Measurements from ENCODE around the gene DMD.
"Not testable (repeated sequence)": the region's sequence is repeated elsewhere in the genome, so short reads cannot be mapped to it uniquely, and the experiment has no call there.

Gene DMD

DNA sequence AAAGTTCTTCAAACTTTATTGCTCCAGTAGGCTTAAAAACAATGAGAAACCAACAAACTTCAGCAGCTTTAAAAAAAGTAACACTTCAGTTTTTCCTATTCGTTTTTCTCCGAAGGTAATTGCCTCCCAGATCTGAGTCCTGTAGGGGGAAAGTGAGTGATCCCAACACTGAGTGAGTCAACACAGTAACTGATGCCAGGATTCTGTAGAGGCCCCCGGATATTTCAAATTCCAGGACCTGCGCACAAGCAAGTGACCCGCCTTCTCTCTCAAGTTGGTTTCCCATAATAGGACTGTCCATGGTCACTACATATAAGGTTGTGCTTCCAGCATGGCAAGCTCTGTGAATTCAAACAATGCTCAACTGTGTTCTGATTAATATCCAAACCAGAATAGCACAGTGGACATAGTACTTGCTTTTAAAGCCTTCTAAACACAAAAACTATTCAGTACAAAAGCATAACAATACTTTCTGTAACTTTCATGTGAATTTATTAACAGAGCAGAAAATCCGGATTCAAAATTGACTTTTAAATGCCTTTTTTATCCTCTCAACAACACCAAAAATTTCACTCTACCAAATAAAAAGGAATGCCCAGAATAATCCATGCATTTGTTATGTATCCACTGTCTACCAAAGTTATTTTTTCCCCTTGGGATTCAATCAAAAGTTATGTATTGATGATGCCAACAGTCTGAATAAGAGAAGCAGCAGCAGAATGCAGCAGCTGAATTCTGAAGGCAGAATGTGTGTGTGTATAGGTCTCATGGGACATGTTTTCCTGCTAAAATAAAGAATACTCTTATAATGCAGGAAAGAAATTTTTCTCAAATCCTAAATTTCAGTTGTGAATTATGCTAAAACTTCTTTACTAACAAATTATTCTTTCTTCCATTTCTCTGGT lies at the start of gene DMD:
Gene DMD, minus strand, starts transcription at position 194 of the 905 bp plus-strand sequence. CDS start 237 bp downstream, outside the sequence.
- no peak for DNase-seq

DNA sequence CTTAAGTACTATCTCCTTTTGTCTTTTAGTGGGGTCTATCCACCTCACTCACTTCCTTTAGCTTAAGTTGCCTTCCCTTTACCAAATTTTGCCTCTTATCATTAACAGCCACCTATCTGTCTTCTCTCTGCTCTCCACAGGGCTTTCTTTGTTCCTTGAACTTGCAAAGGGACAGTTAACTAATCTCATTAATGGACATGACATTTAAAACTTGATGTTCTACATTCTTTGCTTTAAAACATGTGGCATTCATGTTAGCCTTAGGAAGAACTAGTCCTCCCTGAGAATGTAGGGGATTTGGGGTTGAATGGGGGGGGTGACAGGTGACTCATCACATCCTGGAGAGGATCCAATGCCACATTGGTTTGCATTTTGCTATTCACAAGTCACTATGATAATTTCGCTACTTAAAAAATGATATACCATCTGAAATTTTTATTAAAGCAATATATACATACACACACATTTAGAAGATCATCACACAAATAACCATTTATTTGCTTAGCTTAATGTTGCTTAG lies 41.0 kb upstream of the DMD start:
- no peak for DNase-seq

DNA sequence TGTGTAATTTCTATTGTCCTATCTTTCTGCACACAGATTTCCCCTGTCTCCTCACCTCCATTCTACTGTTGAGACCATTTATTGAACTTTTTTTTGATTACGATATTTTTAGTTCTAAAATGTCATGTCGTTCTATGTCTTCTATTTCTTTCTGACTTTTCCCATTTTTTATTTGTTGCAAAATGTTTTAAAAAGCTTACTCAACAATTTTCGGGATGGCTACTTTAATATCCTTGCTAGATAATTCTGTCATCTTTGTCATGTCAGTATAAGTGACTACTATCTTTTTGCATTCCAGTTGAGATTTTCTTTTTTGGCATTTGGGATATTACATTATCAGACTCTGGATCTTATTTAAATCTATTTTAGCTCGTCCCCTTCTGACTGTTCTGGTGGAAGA lies 7.5 kb upstream of the DMD start:
- DNase-seq: no peak

DNA sequence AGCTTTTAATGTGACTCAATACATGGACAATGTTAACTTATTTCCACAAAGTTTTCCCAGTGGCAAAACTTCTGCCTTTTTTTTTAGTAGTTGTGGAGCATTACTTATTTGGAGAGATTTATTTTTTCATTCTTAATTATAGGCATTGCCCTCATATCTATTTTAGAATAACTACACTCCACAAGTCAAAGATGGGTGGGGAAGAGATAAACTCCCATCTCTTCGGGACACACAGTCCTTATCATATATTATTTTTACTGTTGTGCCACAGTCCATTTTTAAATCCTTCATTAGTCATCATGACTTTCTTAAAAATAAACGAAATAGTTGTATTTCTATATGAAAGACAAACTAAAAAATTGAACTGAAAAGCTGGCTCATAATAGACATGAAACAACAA lies 1.2 kb downstream of the DMD start:
- no peak for DNase-seq

DNA sequence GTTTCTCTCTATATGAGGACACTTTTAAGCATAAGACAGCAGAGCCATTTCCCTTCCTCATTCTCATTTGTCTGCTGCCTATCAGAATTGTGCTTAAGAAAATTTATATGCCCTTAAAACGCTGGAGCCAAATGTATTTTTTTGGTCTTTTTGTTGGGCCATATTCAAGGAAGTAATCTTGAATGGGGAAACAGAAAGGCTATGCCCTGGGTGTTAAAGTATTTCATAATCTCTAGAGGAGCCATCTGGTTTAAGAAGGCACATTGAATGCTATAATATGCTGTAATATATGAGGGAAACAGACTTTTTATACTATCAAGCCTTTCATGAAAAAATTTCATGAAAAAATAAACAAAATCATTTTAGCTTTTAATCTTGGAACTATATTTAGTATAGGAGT lies 4.3 kb downstream of the DMD start:
- DNase-seq: no peak

DNA sequence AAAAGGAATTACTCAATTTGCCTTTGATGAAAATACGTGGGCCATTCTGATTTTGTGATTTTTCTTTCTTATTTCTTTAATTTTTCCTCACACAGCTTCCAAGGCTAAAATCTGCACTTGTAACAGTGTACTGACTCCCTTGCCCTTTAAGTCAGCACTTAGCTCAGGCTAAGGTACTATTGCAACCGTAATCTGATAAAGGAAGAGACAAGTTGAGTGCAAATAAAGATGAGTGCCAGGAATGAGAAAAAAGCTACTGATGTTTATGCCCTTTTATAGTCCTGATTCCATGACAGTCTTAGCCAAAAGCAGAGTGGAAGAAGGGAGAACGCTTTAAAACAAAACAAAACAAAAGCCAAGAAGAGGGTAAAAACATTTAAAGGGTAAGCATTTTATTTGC lies 6.0 kb downstream of the DMD start:
- DNase-seq: no peak

DNA sequence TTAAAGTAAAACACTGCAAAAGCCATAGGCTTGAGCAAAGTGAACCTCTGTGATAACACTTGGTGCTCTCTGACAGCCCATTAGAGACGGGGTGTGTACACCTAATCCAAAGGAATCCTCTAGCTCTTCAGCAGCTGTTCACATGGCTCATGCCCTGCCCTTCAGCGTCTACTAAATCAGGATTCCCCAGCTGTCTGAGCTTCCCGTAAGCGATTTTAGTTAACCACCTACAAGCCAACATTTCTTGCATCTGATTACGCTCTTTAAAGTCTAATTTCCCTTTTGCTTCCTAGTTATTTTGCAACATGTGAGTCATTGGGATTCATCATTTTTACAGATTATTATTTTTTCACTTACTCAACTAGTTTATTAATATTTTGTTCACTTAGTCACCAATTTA lies 6.5 kb downstream of the DMD start:
- no peak for DNase-seq

DNA sequence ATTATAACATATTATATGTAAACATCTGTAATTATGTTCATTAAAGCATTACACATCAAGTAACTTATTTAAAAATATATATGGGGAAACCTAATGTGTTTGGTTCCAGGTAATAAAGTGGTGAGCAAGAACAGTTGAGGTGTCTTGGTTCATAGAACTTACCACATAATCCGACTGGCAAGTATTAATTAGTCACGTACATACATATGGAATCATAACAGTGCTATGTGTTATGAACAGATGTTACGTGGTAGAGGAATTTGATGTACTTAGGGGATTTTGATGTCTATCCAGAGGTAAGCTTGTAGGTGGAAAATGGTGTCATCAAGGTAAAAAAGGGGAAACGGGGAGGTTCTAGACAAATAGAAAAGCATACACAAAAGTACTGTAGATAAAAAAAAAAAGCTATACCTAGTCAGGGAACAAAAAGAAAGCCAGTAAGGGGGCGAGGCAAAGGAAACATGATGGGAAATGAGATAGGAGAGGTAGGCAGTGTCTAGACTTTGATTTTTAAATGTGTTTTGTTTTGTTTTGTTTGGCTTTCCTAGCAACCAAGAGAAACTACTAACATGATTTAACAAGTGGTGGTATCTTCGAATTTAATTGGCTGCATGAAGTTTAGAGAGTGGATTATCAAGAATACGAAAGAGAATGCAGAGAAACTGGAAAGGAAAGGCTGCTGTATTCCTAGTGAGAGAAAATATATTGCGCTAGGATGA lies 12.6 kb downstream of the DMD start:
- DNase-seq: no peak

DNA sequence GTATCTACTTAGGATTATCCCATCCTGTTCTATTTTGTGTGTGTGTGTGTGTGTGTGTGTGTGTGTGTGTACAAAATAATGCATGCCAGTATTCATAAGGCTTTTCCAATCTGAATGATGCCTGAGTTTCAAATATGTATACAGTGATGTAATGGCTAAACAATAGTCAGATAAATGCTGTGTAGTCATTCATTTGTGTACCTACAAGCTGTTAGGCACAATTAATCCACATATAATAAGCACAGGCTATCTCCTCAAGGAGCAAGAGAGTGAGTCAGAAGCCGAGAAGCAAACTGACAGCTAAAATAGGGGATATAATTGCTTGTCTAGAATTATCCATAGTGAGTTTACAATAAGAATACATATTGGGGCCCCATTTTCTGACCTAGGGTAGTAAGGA lies 15.7 kb downstream of the DMD start:
- DNase-seq: no peak

DNA sequence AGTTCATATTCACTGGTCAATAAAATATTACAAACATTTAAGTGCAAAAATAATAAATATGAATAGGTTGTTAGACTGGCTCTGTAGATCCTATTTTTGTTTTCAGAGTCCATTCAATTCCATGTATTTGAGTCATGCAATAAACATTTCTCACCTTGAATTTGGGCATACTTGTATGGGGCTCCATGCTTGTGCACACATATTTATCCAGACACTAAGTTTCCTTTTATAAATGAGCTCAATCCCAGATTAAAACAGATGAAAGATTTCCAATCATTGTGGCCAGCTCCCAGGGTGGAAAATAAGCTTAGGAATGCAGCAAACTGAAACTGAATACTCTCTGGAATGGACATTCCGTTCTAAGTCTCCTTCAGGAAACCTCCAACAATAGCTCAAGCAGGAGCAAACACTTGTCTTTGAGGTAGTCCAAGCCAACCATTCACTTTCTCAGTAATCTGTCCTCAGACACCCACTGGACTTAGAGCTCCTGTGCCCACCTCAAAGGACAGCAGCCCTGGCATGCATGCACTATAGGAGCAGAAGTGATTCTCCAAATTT lies 16.4 kb downstream of the DMD start:
- DNase-seq: no peak

DNA sequence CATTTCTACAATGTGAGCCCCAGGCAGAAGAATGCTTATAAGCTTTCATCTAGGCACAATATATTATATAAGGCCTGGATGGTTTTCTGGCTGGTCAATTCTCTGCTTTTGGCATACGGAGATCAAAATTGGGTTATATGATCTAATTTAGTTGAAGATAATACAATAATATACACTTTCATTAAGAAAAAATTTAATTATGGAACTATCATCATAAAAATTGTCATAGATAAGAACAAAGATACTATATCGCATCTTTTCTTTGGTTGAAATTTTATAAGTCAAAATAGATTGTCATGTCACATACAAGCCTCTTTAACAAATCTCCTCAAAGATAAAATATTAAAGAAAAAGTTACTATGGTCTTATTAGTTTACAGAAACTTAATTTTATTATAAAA lies 17.1 kb downstream of the DMD start:
- DNase-seq: no peak

DNA sequence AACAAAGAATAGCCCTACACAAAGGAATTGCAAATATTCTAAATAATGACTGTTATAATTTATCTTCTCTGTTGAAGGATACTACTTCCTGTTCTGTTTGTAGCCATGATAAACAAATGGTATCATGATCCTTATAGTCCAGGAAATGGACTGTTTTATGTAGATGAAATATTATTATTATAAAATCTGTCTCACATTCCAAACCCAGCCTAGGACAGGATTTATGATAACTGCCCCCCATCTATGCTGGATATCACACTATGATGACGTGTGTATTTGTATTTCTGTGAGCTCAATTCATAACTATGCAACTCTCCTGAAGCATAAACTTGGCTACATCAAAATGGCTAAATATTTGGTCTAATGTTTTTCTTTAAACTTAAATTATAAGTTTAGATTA lies 21.3 kb downstream of the DMD start:
- DNase-seq: no peak

DNA sequence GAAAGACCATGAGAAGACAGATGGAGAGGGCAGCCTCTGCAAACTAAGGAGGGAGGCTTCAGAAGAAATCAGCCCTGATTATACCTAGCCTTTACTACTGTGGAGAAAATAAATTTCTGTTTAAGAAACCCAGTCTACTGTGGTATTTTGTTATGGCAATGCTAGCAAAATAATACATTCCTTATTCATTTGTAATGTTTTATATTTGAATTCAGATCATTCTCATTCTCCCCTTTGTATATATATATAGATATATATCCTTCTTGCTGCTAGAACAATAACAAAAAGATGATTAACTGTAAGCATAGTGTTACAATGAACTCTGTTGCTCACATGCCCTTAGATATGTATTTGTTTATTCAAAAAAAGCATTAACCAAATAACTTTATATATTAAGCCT lies 22.5 kb downstream of the DMD start:
- DNase-seq: no peak

DNA sequence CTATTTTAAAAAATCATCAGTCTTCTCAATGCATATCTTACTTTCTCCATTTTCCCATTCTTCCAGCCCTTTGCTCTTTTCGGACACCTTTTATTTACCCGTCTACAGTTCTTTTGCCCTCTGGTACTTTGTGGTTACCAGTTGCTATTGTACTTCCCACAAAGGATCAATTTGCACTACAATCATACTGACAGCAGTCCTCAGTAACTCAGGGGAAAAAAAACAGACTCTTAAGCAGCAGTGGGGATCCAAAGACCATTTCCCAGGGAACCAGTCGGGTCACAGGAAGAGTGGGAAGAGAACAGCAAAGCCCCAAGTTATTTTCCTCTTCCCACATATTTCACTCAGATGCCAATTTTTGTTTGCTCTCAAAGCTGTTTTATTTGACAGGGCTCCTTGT lies 23.1 kb downstream of the DMD start:
- DNase-seq: no peak

DNA sequence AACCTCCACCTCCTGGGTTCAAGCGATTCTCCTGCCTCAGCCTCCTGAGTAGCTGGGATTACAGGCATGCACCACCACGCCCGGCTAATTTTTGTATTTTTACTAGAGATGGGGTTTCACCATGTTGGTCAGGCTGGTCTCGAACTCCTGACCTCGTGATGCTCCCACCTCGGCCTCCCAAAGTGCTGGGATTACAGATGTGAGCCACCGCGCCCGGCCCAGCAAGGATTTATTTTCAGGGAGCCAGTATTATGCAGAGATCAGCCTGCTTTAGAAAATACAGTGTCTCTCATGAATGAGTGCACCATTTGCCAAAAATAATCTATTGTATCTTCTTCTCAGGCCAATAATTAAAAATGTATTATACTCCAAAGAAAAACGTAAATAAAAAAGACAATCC lies 26.5 kb downstream of the DMD start:
- DNase-seq: not testable (repeated sequence)

DNA sequence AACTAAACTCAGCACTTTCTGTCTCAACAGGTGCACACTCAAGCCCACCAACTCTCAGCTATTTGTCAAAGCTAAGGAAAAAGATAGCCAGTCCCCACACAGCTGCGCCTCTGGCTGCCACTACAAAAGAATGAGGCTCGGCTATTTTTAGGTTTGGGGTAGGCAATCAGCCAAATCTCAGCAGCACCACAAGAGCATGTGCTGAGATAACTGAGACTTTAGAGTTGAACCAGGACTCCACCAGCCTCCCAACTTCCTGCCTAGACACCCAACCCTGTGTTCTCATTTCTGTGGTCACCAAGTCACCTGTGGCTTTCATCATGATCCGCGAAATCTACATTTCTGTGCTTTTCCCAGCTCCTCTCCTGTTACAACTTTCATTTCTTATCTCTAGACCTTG lies 28.0 kb downstream of the DMD start:
- no peak for DNase-seq

DNA sequence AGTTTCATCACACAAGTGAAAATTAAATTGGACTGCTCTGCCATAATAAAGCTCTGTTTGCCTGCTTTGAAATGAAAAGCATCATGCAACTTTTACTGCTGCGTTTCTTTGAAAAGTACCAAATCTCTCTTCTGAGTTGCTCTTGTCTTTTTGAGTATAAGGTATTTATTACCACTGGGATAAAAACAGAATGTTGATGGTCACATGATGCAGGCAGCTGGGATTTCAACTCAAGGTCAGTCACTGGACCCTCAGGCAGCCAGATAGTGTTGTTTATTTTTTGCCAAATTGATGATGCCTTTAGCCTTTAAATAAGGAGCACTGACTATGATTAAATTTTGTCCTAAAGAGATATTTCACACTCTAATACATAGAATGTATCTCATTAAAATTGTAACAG lies 32.7 kb downstream of the DMD start:
- no peak for DNase-seq

DNA sequence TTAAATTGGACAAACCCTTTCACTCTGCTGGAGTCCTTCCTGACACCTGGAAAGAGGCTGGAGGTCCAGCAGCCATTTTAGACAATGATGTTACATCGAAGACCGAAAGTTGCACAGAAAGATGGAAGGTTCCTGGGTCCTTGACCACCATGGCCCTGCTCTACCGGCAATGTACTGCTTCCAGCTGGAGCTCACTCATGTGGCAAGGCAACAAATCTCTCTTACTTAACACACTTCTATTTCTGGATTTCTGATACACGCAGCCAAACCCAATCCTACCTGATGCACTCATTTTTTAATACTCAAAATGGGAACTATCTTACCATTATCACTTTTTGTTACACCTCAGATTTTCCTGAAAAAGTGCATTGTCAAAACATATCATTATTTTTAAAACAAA lies 33.1 kb downstream of the DMD start:
- DNase-seq: no peak

DNA sequence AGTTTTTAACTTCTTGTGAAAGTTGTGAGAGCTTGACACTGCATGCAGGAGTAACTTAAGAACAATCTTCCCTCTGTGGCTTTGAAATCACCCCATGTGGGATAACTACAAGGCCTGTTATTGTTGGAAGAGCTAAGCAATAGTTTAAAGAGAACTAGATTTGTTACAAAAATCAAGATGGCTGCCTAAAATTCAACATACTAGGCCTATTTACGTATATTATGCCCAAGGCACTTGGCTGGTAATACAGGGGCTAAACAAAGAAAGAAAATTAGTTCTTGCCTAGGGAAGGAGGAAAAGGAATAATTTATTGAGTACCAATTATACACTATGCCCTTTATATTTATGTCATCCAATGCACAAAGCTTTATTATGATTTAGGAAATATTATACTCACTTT lies 36.1 kb downstream of the DMD start:
- no peak for DNase-seq

DNA sequence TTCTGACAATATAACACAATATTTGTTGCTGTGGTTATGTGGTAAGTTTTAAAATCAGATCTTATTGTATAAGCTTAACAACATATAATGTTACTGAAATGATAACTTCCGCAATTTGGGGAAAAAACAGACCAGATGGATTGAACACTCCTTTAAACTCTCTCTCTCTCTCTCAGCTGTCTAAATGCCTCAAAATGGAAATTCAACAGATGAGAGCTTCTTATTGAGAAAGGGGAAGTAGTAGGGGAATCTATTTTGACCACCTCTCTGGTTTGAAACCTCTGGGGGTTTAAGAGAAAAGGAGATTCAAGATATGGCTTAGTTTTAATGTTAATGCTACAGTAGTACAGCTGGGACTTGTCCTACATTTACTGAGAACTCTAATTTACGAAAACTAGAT lies 40.3 kb downstream of the DMD start:
- no peak for DNase-seq

DNA sequence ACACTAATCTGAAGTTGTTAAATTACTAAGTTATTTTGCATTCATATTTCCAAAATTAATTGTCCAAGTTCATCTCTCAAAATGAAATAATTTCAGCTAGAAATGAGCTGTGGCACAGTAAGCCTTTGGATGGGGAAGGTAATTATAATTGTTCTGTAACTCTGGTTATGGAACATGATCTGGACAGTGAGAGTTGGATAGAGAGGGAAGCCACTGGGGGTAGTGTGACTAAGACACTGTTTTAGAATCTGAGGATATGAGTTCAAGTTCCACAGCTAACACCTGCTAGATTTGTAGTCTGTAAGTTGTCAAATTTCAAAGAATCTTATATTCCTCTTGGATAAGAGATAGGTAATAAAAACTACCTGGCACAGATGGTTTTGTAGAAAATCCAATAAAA lies 49.5 kb downstream of the DMD start:
- no peak for DNase-seq

DNA sequence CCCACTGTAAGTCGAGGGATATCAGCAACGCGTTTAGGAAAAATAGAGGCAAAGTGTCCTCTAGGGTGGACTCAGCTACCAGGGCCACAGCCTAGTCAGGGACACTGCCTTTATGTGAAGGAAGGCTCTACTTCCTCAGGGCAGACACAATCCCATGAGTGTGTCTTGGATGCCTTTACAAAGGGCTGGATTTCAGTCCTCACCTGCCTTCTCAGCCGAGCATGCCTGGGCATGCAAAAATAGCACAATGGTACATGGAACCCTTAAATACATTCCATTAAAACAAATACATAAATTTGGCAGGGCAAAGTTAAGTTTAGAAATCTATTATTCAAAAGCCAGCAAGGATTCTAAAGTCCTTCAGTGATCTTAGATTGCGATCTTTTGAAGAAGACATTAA lies 51.1 kb downstream of the DMD start:
- no peak for DNase-seq

DNA sequence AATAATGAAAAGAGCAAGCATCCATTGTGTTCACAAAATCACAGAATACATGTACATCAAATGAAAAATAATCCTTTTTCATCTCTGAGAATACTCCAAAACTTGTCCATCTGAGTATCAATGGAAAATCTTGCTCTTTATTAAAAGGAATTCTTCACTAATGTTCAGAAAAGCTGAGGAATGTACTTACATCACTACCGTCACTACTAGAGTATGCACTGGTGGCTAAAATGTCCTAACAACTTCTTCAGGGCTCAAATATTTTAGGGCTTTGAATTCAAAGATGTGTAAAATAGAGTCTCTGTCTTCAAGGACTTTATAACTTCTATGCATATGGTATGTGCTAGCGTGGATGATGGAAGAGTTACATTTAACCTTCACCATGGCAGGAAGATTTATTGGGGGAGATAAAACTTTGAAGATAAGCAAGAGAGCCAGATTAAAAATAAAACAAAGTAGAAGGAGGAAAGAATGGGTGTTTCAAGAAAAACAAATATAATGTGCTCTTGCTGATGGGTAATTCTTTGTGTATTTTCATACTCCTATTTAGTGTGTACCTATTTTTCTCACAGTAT lies 55.1 kb downstream of the DMD start:
- DNase-seq: no peak

DNA sequence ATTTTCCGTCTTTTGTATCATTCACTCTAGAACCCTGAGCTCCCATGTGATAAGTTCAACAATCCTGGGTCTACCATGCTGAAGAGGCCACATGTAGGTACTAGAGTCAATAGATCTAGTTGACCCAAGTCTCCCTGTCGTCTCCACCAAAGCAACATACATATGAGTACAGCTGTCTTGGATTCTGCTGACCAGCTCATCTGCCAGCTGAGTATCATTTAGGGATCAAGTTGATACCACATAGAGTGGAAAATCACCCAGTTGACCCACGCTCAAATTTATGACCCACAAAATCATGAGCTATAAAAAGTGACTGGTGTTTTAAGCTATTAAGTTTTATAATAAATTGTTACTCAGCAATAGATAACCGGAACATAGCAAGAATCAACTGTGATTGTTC lies 61.8 kb downstream of the DMD start:
- DNase-seq: no peak
